ENCODE results near the gene TPRX1.
"Not testable (repeated sequence)": the region's sequence is repeated elsewhere in the genome, so short reads cannot be mapped to it uniquely, and the experiment has no call there.

TPRX1 gene

DNA sequence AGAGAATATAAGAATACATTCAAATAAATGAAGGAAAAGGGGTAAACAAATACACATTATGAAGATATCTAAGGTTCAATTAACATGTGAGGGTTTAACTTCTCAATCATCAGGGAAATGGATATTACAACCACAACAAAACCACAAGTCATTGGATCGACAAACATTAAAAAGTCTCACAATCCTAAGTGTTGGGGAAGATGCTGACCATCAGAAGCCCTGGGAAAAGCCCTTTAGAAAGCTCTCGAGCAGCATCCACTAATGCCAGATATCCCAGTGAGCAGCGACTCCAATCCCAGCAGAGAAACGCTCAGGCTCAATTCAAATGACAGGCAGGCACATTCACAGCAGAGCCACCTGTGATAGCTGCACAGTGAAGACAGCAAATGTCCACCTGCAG is 3.1 kb downstream of the TPRX1 start:
- no peak for DNase-seq

DNA sequence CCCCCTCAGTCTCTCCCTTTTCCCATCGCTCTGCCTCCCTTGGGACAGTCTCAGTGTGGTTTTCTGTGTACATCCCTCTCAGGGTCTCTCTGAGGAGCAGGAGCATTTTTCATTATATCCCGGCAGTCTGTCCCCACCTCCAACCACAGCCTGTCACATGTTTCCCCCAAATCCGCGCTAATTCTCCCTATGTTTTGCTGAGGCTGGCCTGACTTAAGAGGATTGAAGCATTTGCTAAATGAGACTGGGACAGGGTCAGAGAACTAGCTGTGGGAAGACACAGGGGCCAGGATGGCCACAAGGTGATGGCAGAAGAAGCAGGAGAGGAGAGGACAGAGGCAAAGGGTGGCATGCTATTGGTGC is 5.5 kb downstream of the TPRX1 start:
- DNase-seq, result no peak

DNA sequence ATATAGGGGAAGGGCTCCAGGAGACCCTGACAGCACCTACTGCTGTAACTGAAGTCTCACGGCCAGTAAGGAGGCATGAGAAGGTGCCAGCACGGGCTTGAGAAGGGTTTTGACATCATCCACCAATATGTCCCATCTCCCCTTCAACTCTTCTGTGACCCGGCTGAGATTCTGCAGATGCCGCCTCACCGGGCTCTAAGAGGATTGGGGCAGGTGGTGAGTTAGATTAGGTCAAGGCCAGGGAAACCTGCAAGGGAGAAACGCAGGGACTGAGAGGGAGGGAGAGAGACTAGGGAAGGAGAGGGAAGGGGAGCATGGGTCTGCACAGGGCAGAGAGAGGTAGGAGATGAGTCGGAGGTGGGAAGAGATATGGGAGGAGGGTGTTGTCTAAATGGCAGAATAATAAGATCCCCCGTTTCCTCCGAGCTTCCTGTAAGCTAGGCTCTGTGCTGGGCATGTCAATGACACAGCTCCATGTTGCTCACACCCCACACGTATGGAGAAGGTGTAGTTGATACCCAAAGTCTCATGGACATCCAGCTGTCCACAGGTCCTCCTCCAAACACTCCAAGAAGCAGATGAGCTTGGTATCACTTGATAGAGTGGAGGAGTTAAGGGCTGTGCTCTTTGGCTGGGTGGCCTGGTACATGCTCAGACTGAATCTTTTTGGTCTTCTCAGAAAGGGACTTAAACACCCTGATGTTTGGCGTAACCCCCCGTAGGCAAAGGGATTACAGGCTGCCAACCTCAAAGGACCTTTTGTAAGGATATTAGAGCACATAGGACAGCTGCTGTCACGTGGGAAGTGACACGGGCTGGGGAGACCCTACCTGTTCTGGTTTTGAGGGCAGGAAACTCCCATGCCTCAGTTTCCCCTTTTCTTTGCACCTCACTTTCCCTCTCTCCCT is 6.1 kb downstream of the TPRX1 start:
- no peak for DNase-seq

DNA sequence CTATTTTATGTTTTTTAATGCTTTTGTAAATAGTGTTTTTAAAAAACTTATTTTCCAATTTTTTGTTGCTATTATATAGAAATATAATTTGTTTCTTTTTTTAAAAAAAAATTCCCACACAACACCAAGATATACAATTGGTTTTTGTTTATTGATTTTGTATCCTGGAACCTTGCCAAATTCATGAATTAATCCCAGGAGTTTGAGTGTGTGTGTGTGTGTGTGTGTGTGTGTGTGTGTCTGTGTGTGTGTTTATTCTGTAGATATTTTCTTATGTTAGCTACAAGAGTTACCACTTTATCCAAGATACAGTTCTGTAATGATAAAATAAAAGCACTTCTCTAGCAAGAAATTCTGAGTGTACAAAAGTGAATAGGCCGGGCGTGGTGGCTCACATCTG is 7.6 kb downstream of the TPRX1 start:
- DNase-seq, result no peak

DNA sequence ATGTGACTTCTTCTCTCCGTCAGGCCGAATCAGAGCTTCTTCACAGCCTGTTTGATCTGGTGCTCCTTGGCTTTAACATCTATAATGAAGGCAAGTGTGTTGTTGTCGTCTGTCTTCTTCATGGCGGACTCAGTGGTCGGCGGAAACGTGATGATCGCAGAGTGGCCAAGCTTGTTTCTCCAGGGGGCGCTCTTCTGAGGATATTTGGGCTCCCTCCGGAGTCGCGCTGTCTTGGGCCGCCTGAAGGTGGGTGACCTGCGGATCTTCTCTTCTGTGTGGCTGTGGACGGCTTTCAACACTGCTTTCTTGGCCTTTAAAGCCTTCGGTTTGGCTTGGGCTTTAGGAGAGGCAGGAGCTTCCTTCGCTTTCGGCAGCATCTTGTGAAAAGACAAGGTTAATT is 9.8 kb downstream of the TPRX1 start:
- DNase-seq, result no peak

DNA sequence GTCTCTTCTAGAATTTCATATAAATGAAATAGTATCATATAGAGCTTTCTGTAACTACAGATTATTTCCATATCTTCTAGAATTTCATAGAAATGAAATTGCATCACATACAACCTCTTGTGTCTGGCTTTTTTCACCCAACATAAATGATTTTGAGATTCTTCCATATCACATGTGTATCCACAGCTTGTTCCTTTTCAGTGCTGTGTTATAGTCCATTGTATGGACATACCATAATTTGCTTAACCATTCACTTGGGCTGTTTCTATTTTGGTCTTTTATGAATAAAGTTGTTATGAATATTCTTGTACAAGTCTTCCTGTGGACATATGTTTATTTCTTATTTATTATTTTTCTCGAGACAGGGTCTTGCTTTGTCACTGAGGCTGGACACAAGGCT is 11.7 kb downstream of the TPRX1 start:
- DNase-seq, result no peak

DNA sequence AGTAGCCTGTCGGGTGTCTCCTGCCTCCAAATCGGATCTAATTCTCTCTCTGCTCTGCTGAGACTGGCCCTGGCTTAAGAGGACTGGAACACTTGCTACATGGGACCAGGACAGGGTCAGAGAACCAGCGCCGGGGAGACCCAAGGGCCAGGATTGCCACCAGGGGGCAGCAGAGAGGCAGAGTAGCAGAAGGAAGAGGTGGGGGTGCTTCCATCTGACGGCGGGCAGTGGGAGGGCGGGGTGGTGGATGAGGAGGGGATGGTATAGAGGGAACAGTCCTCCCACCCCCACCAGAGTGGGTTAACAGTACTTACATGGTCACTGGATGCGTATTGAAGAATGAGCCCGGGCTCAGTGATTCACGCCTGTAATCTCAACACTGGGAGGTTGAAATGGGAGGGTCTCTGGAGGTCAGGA is 13.9 kb downstream of the TPRX1 start:
- peak; percentile 32 for DNase-seq

DNA sequence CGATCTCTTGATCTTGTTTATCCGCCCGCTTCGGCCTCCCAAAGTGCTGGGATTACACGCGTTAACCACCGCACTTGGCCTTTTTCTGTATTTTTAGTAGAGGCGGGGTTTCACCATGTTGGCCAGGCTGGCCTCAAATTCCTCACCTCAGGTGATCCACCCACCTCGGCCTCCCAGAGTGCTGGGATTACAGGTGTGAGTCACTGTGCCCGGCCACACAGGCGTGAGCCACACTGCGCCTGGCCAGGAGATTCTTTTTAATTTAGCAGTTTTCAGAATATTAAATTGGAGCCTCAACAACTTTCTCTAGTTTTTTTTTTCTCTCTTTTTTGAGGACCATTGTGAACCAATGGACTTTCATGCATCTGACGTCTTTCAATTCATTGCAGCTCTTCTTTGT is 14.5 kb downstream of the TPRX1 start:
- DNase-seq, result not testable (repeated sequence)

DNA sequence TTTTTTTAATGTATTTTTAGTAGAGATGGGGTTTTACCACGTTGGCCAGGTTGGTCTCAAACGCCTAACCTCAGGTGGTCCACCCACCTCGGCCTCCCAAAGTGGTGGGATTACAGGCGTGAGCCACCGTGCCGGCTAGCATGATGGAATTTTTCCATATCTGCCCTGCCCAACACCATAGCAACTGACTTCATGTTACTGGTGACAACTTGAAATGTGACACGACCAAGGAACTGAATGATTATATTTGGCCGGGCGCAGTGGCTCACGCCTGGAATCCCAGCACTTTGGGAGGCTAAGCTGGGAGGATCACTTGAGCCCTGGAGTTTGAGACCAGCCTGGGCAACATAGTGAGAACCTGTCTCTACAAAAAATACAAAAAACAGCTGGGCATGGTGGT is 17.0 kb downstream of the TPRX1 start:
- not testable (repeated sequence) for DNase-seq

DNA sequence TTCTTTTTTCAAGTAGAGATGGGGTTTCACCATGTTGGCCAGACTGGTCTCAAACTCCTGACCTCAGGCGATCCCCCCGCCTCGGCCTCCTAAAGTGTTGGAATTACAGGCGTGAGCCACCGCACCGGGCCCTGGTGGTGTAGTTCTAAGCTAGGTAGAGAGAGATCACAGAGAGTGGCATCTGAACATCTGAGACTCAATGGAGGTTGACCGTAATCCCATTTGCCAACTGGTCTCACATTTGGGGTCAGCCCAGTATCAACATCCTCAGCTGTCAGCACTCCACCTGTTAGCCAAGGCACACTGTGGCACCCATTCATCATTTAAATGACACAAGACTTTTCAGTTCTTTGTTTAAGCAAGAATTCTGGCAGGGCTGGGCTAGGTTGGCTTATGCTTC is 17.8 kb downstream of the TPRX1 start:
- DNase-seq, result no peak

DNA sequence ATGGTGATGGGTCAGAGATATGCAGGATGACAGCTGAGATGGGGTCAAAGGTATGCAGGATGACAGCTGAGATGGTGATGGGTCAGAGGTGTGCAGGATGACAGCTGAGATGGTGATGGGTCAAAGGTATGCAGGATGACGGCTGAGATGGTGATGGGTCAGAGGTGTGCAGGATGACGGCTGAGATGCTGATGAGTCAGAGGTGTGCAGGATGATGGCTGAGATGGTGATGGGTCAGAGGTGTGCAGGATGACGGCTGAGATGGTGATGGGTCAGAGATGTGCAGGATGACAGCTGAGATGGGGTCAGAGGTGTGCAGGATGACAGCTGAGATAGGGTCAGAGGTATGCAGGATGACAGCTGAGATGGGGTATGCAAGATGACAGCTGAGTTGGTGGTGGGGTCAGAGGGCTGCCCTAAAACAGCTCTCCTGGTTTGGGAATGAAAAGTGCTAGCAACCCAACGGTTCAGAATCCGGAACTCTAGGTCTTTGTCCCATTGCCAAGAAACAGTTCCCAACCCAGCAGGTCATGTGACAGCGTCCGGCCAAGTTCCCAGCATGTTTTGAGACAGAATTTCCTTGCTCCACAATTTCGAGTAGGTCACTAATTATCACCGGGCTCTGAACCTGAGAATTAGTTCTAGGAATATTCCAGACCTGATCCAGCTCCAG is 22.6 kb downstream of the TPRX1 start:
- no peak for DNase-seq

DNA sequence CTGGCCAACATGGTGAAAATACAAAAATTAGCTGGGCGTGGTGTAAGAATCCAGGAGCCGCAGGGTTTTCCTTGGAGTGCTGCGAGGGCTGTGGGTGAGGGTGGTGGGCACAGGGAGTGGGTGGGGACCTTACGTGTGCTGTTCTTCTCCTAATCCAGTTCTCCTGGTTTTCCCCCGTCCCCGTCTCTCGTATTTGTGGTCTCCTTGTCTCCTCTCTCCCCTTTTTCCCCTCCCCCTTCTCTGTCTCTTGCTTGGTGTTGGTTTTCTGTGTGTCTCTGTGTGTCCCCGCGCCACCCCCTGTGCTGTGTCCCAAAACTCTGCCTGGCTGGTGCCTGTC is 24.2 kb downstream of the TPRX1 start:
- no peak for DNase-seq

DNA sequence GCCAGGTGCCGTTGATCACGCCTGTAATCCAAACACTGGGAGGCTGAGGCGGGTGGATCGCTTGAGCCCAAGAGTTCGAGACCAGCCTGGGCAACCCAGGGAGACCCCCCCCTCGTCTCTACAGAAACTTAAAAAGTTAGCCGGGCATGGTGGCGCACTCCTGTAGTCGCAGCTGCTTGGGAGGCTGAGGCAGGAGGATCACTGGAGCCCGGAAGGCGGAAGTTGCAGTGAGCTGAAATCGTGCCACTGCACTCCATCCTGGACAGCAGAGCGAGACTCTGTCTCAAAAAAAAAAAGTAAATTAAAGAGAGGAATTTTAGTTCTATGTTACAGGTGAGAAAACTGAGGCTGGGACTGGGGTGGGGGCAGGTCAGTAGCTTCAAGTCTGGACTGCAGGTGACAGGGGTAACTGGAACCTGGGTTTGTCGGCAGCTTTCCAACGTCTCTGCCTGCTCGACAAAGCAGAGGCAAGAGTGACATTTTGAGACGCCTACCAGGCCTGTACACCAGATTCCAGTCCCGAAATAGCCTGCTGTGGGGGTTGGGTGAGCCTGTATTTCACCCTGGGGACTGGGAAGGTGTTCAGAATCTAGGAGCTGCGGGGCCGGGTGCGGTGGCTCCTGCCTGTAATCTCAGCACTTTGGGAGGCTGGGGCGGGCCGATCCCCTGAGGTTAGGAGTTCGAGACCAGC is 24.7 kb downstream of the TPRX1 start:
- DNase-seq, result no peak

DNA sequence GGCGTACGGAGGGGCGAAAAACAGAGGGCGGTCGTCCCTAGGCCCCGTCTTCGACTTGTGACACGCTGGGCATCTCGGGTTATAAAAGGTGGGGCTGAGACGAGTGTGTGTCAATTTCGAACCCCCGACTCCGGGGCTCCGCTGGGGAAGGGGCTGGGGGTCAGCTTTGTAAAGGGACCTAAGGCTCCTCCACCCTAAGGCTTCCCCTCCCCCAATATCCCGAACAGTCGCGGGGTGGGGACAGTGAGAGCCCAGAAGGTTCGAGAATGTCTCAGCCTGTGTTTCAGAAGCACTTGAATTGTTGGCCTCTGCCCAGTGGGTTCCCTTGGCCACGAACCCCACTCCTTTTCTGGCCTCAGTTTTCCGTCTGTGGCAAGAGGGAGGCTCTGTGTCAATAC is 25.4 kb downstream of the TPRX1 start:
- no peak for DNase-seq

DNA sequence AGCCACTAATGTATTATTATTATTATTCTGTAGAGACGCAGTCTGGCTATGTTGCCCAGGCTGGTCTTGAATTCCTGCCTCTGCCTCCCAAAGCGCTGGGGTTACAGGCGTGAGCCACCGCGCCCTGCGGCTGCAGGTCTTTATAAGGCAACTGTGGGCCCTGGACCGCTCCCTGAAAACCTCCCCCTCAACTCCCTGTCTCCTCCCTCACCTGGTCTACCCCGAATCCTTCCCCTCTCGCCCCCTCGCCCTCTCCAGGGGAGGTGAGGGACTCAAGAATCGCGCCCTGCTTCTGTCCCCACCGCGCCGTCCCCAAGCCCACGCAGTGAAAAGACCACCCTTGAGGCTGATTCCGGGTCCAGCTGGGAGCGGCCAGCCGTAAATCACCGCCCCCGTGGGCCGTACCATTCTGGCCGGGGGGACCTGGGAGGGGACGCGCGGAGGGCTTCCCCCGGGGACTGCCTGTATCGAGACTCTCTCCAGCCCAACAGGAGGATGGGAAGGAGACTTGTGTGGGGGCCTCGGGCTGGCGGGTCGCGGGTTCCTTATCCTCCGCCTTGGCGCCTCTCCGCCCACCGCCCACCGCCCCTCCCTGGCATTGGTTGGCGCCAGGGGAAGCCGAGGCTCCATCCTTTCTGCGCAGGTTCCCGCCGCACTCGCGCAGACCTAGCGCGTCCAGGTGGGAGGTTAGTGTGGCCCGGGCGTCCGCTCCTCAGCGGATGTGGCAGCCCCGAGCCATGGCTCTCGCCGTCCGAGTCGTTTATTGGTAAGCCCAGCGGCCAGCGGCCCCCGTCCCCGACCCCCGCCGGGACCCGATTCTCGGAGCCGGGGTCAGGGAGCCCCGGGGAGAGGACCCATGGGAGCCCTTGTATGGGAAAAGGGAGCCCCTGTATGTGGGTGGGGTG is 26.1 kb downstream of the TPRX1 start, which contains the start of gene SELENOW:
SELENOW (plus strand) TSS at position 655 of the 905 bp plus-strand sequence; CDS start at position 738, 83 bp downstream.
- DNase-seq, result peak; percentile 46

DNA sequence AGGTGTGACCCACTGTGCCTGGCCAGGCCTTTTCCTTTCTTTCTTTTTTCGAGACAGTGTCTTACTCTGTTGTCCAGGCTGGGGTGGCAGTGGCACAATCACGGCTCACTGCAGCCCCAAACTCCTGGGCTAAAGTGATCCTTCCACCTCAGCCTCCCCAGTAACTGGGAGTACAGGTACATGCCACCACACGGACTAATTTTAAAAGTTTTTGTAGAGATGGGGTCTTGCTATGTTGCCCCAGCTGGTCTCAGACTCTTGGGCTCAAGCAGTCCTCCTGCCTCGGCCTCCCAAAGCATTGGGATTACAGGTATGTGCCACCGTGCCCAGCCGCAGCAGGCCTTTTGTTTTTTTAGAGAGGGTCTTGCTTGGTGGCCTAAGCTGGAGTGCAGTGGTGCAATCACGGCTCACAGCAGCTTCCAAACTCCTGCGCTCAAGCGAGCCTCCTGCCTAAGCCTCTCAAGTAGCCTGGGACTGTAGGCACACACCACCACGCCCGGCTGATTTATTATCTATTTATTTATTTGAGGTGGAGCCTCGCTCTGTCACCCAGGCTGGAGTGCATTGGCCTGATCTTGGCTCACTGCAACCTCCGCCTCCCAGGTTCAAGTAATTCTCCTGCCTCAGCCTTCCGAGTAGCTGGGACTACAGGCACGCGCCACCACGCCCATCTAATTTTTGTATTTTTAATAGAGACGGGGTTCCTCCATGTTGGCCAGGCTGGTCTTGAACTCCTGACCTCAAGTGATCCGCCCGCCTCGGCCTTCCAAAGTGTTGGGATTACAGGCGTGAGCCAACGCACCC is 26.9 kb downstream of the TPRX1 start:
- not testable (repeated sequence) for DNase-seq

DNA sequence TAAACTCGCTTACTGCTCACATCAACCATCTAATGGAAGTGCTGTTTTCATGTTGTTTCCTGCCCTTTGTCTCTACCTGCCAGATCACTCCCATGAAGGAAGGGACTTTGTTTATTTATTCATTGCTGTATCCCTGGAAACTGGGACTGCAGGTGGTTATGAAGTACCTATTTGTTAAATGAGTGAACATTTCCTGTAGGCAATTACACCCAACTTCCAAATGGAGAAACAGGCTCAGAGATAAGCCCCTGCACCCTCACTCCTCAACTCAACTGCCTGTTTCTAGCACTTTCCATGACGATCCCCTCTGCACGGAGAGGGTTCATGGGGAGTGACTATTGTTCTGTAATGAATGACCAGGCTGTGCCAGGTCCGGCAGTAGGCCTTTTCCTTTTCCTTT is 27.8 kb downstream of the TPRX1 start:
- no peak for DNase-seq

DNA sequence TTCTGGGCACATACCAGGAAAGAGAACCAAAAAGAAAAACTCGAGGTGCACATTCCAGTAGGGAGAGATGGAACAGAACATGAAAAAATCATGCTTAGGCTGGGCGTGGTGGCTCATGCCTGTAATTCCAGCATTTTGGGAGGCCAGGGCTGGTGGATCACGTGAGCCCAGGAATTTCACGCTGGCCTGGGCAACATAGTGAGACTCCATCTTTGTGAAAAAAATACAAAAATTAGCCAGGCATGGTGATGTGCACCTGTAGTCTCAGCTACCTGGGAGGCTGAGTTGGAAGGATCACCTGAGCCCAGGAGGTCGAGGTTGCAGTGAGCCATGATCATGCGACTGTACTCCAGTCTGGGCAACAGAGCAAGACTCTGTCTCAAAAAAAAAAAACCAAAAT is 33.1 kb downstream of the TPRX1 start:
- DNase-seq, result not testable (repeated sequence)

DNA sequence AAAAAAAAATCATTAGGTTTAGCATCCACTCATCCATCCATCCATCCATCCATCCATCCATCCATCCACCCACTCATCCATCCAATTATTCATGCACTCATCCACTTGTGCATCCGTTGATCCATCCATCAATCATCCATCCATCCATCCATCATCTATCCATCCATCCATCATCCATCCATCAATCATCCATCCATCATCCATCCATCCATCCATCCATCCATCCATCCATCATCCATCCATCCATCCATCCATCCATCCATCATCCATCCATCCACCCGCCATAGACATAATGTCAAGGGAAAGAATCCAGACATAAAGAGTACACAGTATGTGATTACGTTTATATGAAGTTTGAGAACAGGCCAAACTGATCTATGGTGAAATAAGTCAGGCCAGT is 34.8 kb downstream of the TPRX1 start:
- DNase-seq, result no peak

DNA sequence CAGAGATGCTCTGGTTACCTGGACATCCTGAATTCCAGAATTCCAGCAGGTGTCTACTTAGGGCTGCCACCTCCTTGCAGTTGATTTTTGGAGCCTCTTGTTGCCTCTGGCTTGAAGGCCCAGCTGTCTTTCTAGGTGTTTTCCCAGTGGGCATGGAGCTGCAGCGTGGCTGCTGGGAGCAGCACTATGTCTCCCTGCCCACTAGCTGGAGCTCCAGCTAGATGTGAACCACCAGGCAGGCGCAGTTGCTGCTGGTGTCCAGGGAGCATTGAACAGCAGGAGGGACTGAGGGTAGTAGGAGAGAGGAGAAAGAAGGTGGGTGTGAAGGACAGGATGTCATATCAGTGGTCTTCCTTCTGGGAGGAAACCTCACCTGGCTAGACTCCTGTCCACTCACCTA is 35.7 kb downstream of the TPRX1 start:
- no peak for DNase-seq

DNA sequence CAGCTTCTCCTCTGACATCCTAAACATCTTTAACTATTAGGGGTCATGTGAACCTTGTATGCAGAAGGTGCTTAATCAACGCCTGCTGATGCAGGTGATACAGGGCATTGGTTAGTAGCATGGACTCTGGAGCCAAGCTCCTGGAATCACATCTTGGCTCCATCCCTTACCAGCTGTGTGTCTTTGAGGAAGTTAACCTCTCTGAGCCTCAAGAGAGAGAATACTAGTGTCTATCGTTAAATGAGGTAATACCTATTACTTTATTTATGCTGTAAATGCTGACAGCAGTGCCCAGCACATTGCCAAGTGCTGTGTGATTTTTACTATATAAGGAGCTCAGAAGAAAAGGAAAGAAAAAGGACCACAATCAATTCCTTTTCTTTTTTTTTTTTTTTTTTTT is 37.0 kb downstream of the TPRX1 start:
- DNase-seq, result no peak

DNA sequence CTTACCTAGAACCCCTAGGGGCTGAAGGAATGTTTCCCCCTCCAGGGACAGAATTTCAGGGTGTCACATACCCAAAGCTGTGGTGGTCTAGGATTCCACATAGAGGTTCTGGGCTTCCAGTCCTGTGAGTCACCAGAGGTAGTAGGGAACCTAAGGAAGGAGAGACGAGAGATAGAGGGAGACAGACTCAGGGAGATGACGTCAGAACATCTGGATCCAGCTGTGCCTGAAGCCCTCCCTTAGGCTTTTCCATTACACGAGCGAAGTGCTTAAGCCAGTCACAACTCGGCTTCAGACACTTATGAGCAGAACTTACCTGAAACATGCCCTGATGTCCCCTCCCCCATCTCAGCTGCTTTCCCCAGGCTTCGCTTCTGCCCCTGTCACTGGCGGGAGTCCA is 37.7 kb downstream of the TPRX1 start:
- DNase-seq, result no peak

Measured in GOT3 (cell line).